NB4 (cell line): ENCODE results near the gene ARHGAP23.
"Not testable (repeated sequence)": the region's sequence is repeated elsewhere in the genome, so short reads cannot be mapped to it uniquely, and the experiment has no call there.

ENCODE experiments used
- POLR2A ChIP-seq: IDR thresholded peaks from 2 replicates; pipeline ENCODE4 v1.6.1; 2011; ENCODE audit warnings: mild to moderate bottlenecking; ENCODE audit not compliant: insufficient read length; ENCODE audit errors: extremely low read depth
- TF ChIP-seq, protein P1 (sequence below): IDR thresholded peaks from one replicate; pipeline ENCODE4 v1.5.1; 2012; ENCODE audit warnings: low read depth, low read length

DNA sequence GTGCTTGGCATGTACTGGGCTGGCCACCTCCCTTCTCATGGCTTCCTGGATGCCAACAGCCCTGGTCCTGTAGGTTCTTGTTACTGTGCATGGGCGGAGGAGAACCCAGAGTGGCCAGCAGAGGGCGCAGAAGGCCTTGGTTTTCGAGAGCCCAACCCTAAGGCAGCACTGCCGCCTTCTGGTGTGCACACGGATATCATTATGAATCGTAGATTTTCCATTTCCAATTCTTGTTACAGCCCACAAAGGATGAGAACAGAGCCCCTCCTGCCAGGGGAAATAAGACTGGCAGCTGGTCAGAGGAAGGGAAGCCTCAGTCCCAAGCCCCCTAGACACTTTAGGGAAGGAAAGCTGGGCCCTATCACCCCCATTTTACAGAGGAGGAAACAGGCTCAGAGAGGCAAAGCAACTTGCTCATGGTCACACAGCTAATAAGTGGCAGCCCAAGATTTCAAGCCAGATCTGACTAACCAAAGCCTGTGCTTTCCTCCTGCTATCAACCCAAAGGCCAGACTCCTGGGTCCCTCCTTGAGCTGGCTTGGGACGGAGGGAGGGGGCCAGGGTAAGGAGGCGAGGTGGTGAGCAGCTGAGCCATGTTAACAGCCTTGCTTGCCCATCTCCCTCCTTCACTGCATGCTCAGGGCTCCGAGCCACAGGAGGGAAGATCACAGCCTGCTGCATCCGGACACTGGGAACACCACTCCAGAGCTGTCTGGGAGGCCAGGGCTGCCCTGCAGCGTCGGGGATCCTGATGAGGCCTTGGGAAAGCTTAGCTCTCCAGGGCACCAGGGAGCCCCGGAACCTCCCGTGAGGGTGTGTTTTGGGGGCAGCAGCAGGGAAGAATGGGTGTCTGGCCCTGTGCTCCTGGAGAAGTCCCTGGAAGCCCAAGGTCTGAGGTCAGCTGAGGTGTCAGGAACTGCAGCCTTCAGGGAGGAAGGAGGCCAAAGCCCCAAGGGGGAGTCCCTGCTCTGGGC, 64.1 kb downstream of the ARHGAP23 start:
- not testable (repeated sequence) for TF ChIP-seq POLR2A
- TF ChIP-seq, protein P1, sequence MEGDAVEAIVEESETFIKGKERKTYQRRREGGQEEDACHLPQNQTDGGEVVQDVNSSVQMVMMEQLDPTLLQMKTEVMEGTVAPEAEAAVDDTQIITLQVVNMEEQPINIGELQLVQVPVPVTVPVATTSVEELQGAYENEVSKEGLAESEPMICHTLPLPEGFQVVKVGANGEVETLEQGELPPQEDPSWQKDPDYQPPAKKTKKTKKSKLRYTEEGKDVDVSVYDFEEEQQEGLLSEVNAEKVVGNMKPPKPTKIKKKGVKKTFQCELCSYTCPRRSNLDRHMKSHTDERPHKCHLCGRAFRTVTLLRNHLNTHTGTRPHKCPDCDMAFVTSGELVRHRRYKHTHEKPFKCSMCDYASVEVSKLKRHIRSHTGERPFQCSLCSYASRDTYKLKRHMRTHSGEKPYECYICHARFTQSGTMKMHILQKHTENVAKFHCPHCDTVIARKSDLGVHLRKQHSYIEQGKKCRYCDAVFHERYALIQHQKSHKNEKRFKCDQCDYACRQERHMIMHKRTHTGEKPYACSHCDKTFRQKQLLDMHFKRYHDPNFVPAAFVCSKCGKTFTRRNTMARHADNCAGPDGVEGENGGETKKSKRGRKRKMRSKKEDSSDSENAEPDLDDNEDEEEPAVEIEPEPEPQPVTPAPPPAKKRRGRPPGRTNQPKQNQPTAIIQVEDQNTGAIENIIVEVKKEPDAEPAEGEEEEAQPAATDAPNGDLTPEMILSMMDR: peak; percentile 65
